Stimulated activated CD4-positive, alpha-beta T cell treated with anti-CD3 and anti-CD28 coated beads, Interleukin-1b, Interleukin-23, amount 100 ng/mL, for 48 hours (primary cell): ENCODE data around the gene NUDT1.

ENCODE experiments used
- DNase-seq: peaks from one replicate; pipeline ENCODE4 v3.0.0-alpha.2; 2020

Gene NUDT1

GRCh38 chr7:2224934-2225333, 17.1 kb upstream of the NUDT1 start:
- DNase-seq, result no peak

- DNase-seq, result no peak
Measured at GRCh38 chr7:2225336-2225735, 16.7 kb upstream of the NUDT1 start.

- no peak for DNase-seq
Measured at GRCh38 chr7:2225830-2226229, 16.2 kb upstream of the NUDT1 start.

- no peak for DNase-seq
Measured at GRCh38 chr7:2227699-2228098, 14.3 kb upstream of the NUDT1 start.

GRCh38 chr7:2228921-2229320, 13.1 kb upstream of the NUDT1 start:
- DNase-seq, result no peak

- no peak for DNase-seq
Measured at GRCh38 chr7:2229467-2229866, 12.6 kb upstream of the NUDT1 start.

GRCh38 chr7:2230226-2230625, 11.8 kb upstream of the NUDT1 start:
- no peak for DNase-seq

GRCh38 chr7:2230882-2231281, 11.1 kb upstream of the NUDT1 start:
- no peak for DNase-seq

- no peak for DNase-seq
Measured at GRCh38 chr7:2231992-2232765, 9.8 kb upstream of the NUDT1 start.

GRCh38 chr7:2232766-2233520, 9.1 kb upstream of the NUDT1 start, which contains the start of gene MAD1L1:
TSS of gene MAD1L1 (minus strand) at chr7:2232945. CDS start at chr7:2230133, 2,812 bp downstream.
- peak; percentile 89 for DNase-seq

- no peak for DNase-seq
Measured at GRCh38 chr7:2233926-2234325, 8.1 kb upstream of the NUDT1 start.

- no peak for DNase-seq
Measured at GRCh38 chr7:2237109-2237602, 4.9 kb upstream of the NUDT1 start.

GRCh38 chr7:2239242-2239641, 2.8 kb upstream of the NUDT1 start:
- DNase-seq, result no peak

- DNase-seq, result peak; percentile 11
Measured at GRCh38 chr7:2242541-2243429, 759 bp downstream of the NUDT1 start.

GRCh38 chr7:2243458-2243857, 1.4 kb downstream of the NUDT1 start:
- DNase-seq, result no peak

- no peak for DNase-seq
Measured at GRCh38 chr7:2244404-2244995, 2.5 kb downstream of the NUDT1 start.

GRCh38 chr7:2245883-2246675, 4.1 kb downstream of the NUDT1 start:
- DNase-seq, result no peak

- DNase-seq, result no peak
Measured at GRCh38 chr7:2247141-2247995, 5.3 kb downstream of the NUDT1 start.

GRCh38 chr7:2248984-2249694, 7.1 kb downstream of the NUDT1 start:
- DNase-seq, result no peak

GRCh38 chr7:2249744-2250323, 7.8 kb downstream of the NUDT1 start:
- no peak for DNase-seq
